OCI-LY7 (cell line): ENCODE measurements around the gene FDX2.

Experiments used
- EZH2phosphoT487 ChIP-seq: fragments of 200-600 bp; sonication (generic); IDR thresholded peaks from 2 replicates; pipeline ENCODE4 v1.6.1; 2018; ENCODE audit warnings: low read depth, borderline replicate concordance, mild to moderate bottlenecking, mixed run types, antibody characterized with exemption, low read length, moderate library complexity, mixed read lengths
- TF ChIP-seq, protein P1 (sequence below): fragments of 200-600 bp; sonication (generic); conservative IDR thresholded peaks from 2 replicates; pipeline ENCODE4 v1.5.1; 2014; ENCODE audit warnings: mild to moderate bottlenecking, antibody characterized with exemption, low read length, moderate library complexity, mixed read lengths

DNA sequence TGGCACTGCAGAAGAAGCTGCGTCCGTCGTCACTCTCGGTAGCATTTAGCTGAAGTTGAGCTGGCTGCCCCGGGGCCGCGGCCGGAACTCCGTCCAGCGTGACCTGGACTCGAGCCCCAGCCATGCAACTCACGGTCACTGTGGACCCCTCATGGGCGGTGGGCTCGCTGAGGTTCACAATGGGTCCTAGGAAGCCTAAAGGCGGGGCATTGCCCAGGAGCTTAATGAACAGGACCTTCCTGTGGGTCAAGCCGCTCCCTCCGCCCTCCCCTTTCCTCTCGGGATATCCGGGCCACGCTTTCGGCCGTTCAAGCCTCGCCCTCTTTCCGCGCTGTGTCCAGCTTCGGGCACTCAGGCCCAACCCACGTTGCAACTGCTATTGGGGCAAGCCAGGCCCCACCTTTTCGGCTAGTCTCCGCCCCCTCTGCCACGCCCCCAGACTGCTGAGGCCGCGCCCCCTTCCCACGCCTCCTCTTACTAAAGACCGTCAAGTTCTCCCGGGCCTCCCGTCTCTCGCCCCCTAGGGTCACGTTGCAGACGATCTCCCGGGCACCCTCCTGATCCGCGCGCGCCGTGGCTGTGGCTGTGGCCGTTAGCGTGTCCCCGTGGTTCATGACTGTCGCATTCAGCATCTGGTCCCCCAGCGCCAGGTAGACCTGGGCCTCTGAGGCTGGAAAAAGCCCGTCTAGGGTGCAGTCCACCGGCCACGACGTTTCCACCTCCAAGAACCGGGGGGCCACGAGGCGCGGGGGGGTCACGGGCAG lies 19.0 kb upstream of the FDX2 start:
- TF ChIP-seq, protein P1, sequence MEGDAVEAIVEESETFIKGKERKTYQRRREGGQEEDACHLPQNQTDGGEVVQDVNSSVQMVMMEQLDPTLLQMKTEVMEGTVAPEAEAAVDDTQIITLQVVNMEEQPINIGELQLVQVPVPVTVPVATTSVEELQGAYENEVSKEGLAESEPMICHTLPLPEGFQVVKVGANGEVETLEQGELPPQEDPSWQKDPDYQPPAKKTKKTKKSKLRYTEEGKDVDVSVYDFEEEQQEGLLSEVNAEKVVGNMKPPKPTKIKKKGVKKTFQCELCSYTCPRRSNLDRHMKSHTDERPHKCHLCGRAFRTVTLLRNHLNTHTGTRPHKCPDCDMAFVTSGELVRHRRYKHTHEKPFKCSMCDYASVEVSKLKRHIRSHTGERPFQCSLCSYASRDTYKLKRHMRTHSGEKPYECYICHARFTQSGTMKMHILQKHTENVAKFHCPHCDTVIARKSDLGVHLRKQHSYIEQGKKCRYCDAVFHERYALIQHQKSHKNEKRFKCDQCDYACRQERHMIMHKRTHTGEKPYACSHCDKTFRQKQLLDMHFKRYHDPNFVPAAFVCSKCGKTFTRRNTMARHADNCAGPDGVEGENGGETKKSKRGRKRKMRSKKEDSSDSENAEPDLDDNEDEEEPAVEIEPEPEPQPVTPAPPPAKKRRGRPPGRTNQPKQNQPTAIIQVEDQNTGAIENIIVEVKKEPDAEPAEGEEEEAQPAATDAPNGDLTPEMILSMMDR = peak; percentile 50; the same call in 1 of the 2 replicates
- no peak for TF ChIP-seq EZH2phosphoT487
